ENCODE results near the gene THSD8.

DNA sequence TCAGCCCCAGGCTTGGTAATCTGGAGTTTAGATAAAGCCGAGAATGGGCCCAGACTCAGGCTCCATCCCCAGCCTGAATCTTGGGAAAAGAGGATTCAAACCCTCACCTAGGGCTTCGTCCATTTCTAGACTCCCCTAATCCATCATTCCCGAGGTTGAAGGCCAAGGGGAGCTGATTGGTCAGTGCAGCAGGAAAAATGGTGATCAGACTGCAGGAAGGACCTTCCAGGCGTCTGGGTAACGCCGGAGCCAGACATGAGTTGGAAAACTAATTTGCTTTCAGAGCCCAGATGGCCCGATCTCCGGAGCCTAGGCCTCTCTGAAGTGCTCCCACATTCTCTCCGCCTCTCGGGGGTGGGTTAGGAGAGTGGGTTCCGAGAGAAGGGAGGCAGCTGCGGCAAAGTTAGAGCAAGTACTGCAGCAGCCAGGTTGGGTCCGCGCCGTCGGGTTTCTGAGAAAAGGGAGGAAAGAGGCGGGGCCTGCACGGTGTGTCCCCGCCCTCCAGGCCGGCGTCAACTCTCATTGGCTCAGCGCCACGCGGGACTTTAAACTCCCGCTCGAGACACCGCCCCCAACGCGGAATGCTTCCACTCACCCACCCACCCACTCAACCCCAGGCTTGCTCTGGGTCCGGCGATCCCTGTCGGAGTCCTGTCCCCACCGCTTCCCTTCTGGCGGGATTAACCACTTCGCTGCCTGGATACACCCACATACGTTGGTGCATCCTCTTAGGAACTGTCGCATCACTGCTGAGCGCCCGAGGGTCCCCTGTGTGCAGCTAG lies 33.3 kb downstream of the THSD8 start:
- no peak for TF ChIP-seq ZNF274 (IDR thresholded peaks at IDR 0.05; ENCODE audit: low read depth, low read length)
- TF ChIP-seq SUZ12 (IDR thresholded peaks at IDR 0.05; ENCODE audit: extremely low read depth, insufficient read depth, insufficient read length) = no peak
- TF ChIP-seq YY1 (IDR thresholded peaks at IDR 0.05; ENCODE audit: insufficient read depth, insufficient read length) = no peak
